K562 (cell line): ENCODE measurements around the gene FRYL. TPM values are rescaled to one million over a fixed set of nuclear protein-coding genes. Genes with fewer than 3 reads are reported as not detected.
A peak's percentile ranks its signal among the peaks of the same experiment; 100 is the strongest.

Experiments used
- ATAC-seq: fragments of 200-7000 bp; cut with Tn5 transposase; 3 replicates; pipeline ENCODE4 v1.9.1; 2020; ENCODE audit warnings: moderate library complexity
- BruUV-seq: library from RNA; stranded (reverse); fragments of 400-500 nt; replicated peaks from 2 replicates; lab custom pipeline; 2021; lab: Mats Ljungman, UMichigan
- CTCF ChIA-PET: fragments of 300-600 bp; formaldehyde crosslinking; extraction: SDS; loops from one replicate; lab custom pipeline; 2021; ENCODE audit warnings: low intra/inter-chr PET ratio; lab: Yijun Ruan, JAX
- POLR2A ChIA-PET: fragments of 300-600, 350-650 bp; sonication (Branson Sonifier 250); formaldehyde crosslinking; extraction: SDS; loops from one replicate; lab custom pipeline; 2021; ENCODE audit warnings: antibody characterized with exemption, inconsistent platforms; lab: Yijun Ruan, JAX
- DNase-seq, 4 experiments: peaks; one replicate each; pipeline versions ENCODE4 v3.0.0 to v3.0.0-alpha.2; 2011 to 2018; ENCODE audit warnings: low spot score in 3 of 4, mixed read lengths in 3 of 4; ENCODE audit errors: extremely low read depth in 1 of 4
- FAIRE-seq: peaks from 2 replicates; lab custom pipeline; 2011; peaks lifted over from hg19 to GRCh38; lab: Jason Lieb, UNC
- H2AFZ ChIP-seq: 2 replicates; pipeline ENCODE4 v1.6.0; 2011; ENCODE audit warnings: low read depth, low read length, control low read depth, inconsistent platforms
- H3K27ac ChIP-seq: fragments of 200-600 bp; 3 replicates; pipeline ENCODE4 v1.8.0; 2011; ENCODE audit warnings: low read depth, mild to moderate bottlenecking, control low read depth, inconsistent platforms, low read length, moderate library complexity, mixed read lengths; ENCODE audit errors: extremely low read depth
- H3K27me3 ChIP-seq, 2 experiments: fragments of 300-600 bp in 1 of 2; 2 replicates in 1 of 2; 3 replicates in 1 of 2; pipeline versions ENCODE4 v1.6.0 to v1.8.0; 2011; ENCODE audit warnings: inconsistent platforms in 2 of 2, low read length in 2 of 2, mild to moderate bottlenecking in 1 of 2, mixed read lengths in 1 of 2, moderate library complexity in 1 of 2; ENCODE audit not compliant: control insufficient read depth in 2 of 2, insufficient read depth in 2 of 2
- H3K36me3 ChIP-seq: fragments of 300-600 bp; 3 replicates; pipeline ENCODE4 v1.8.0; 2011; ENCODE audit warnings: mild to moderate bottlenecking, low read length, inconsistent platforms; ENCODE audit not compliant: control insufficient read depth, insufficient read depth
- H3K4me1 ChIP-seq, 2 experiments: fragments of 200-600 bp in 1 of 2; replicated peaks in 1 of 2; 2 replicates in 1 of 2; 3 replicates in 1 of 2; pipeline versions ENCODE4 v1.5.1 to v1.8.0; 2011; ENCODE audit warnings: inconsistent platforms in 2 of 2, low read length in 2 of 2, mild to moderate bottlenecking in 1 of 2, mixed read lengths in 1 of 2, moderate library complexity in 1 of 2; ENCODE audit not compliant: control insufficient read depth in 2 of 2, insufficient read depth in 2 of 2
- H3K4me2 ChIP-seq: 2 replicates; pipeline ENCODE4 v1.6.1; 2011; ENCODE audit warnings: low read length, control low read depth, inconsistent platforms, mixed read lengths; ENCODE audit not compliant: insufficient read depth
- H3K4me3 ChIP-seq: fragments of 200-600 bp; sonication (generic), shearing (Covaris generic); 2 replicates; pipeline ENCODE4 v1.5.1; 2016; ENCODE audit warnings: control low read depth, inconsistent platforms
- H3K79me2 ChIP-seq: fragments of 200-600 bp; 3 replicates; pipeline ENCODE4 v1.8.0; 2011; ENCODE audit warnings: low read length, inconsistent platforms; ENCODE audit not compliant: control insufficient read depth, insufficient read depth
- H3K9ac ChIP-seq, 2 experiments: 2 replicates each; pipeline versions ENCODE4 v1.6.0 to v1.6.1; 2011; ENCODE audit warnings: low read depth in 2 of 2, low read length in 2 of 2, control low read depth in 1 of 2, inconsistent platforms in 1 of 2, mild to moderate bottlenecking in 1 of 2, mixed read lengths in 1 of 2; ENCODE audit not compliant: insufficient read depth in 1 of 2
- H3K9me1 ChIP-seq: one replicate; pipeline ENCODE4 v1.6.0; 2011; ENCODE audit warnings: inconsistent platforms, mild to moderate bottlenecking, low read length, moderate library complexity; ENCODE audit not compliant: control insufficient read depth, insufficient read depth
- H3K9me3 ChIP-seq: replicated peaks from 2 replicates; pipeline ENCODE4 v1.5.1; 2011; ENCODE audit warnings: low read depth, low read length, inconsistent platforms; ENCODE audit not compliant: control insufficient read depth, insufficient read depth
- H4K20me1 ChIP-seq: replicated peaks from 2 replicates; pipeline ENCODE4 v1.6.1; 2011; ENCODE audit warnings: low read length, inconsistent platforms, mixed read lengths; ENCODE audit not compliant: control insufficient read depth, insufficient read depth
- MEIS2 ChIP-seq: fragments of 450-650 bp; IDR thresholded peaks from 2 replicates; pipeline ENCODE4 v1.6.1; 2014; ENCODE audit warnings: mild to moderate bottlenecking; ENCODE audit not compliant: partially characterized antibody
- NFIC ChIP-seq: fragments of 450-650 bp; IDR thresholded peaks from 2 replicates; pipeline ENCODE4 v1.6.1; 2017; ENCODE audit warnings: mild to moderate bottlenecking, inconsistent platforms
- WGBS: fragments of 100-300 bp; shearing (Covaris generic); methylation state at CpG from one replicate; pipeline ENCODE4 v1.1.6; 2016; ENCODE audit warnings: low coverage, mixed read lengths; ENCODE audit not compliant: insufficient coverage; ENCODE audit errors: missing lambda C conversion rate; 5-methylcytosine and 5-hydroxymethylcytosine counted together
- in situ Hi-C: fragments of 300-500 bp; cut with MboI; formaldehyde crosslinking; loops from 4 replicates; pipeline ENCODE4 v1.15.0; 2018; ENCODE audit warnings: inconsistent platforms, mixed read lengths
- intact Hi-C: fragments of 100-400 bp; cut with micrococcal nuclease; formaldehyde crosslinking; loops from 2 replicates; pipeline ENCODE4 v1.14.2; 2022
- polyA plus RNA-seq, 8 experiments: library from polyadenylated mRNA; depleted of rRNA in 4 of 8; stranded (reverse) in 5 of 8; unstranded in 3 of 8; fragments of >200 nt; fragmentation: Nextera tagmentation in 2 of 8; fragmentation: Illumina TruSeq in 1 of 8; extraction: Ambion mirVana in 2 of 8; extraction: Trizol in 1 of 8; gene quantifications; 2 replicates each; pipeline versions ENCODE4 v1.2.1 to v1.2.3, GENCODE V29; 2011 to 2014; ENCODE audit warnings: inconsistent platforms in 1 of 8, missing spikeins in 1 of 8
- total RNA-seq, 7 experiments: library from RNA; depleted of rRNA in 6 of 7; stranded (reverse); fragments of >200 nt in 6 of 7; fragmentation: Illumina TruSeq in 2 of 7; extraction: Trizol in 2 of 7; gene quantifications; 2 replicates each; pipeline versions ENCODE4 v1.2.1 to v1.2.3, GENCODE V29; 2011 to 2021; ENCODE audit warnings: low replicate concordance in 1 of 7
- TF ChIP-seq, protein P1 (sequence below), 2 experiments: IDR thresholded peaks in 1 of 2; conservative IDR thresholded peaks in 1 of 2; 2 replicates each; pipeline ENCODE4 v1.6.1; 2016; ENCODE audit warnings: low read depth in 2 of 2, mild to moderate bottlenecking in 1 of 2, missing compliant biosample characterization in 1 of 2, missing genetic modification characterization in 1 of 2, moderate library complexity in 1 of 2
- TF ChIP-seq, protein P2 (sequence below): fragments of 250-450 bp; sonication (Bioruptor Pico); IDR thresholded peaks from 2 replicates; pipeline ENCODE4 v1.4.0; 2020

Gene FRYL
- total and polyA plus RNA-seq, 9 of the 15 experiments (the other 6 are each of a cell fraction or from before 2014, with no cell fraction given) = 7.2 to 34.9 (median 15.9) TPM

GRCh38 chr4:48462363-48462762 lies 317.7 kb downstream of the FRYL start:
- in situ Hi-C loops = no loop called here
- Histone ChIP-seq H3K4me3 (no peak overlapping the region), H3K9me1 (no peaks in the 10 kb centered on the region), H3K36me3 (no peaks in the 10 kb centered on the region), H2AFZ (no peak overlapping the region), H3K27me3 (no peaks in the 10 kb centered on the region), H3K4me1 (no peaks in the 10 kb centered on the region), H4K20me1 (no peaks in the 10 kb centered on the region), H3K9me3 (no peaks in the 10 kb centered on the region), H3K9ac (no peak overlapping the region), H3K27ac (no peak overlapping the region)
- intact Hi-C loops = no loop called here
- no peak for ATAC-seq
- ChIA-PET POLR2A (interaction anchor here (1.1 to 1.3 kb wide), 2 partner anchors 9 to 36 kb away, joined by 3 to 4 read pairs; no protein-coding TSS in a partner anchor), CTCF (interaction anchor here (0.6 kb wide), 1 partner anchor 26 kb away, joined by 3 read pairs; no protein-coding TSS in a partner anchor)
- TF ChIP-seq, protein P1, sequence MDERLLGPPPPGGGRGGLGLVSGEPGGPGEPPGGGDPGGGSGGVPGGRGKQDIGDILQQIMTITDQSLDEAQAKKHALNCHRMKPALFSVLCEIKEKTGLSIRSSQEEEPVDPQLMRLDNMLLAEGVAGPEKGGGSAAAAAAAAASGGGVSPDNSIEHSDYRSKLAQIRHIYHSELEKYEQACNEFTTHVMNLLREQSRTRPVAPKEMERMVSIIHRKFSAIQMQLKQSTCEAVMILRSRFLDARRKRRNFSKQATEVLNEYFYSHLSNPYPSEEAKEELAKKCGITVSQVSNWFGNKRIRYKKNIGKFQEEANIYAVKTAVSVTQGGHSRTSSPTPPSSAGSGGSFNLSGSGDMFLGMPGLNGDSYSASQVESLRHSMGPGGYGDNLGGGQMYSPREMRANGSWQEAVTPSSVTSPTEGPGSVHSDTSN (CRISPR knock-in tag; IDR thresholded peaks at IDR 0.05; ENCODE audit: low read depth) = no peak
- TF ChIP-seq, protein P1 (tag; conservative IDR thresholded peaks at IDR 0.05; ENCODE audit: low read depth) = peak; percentile 55
- TF ChIP-seq NFIC (peak; percentile 25; the same call in 1 of the 2 replicates), MEIS2 (peak; percentile 50)
- TF ChIP-seq, protein P2, sequence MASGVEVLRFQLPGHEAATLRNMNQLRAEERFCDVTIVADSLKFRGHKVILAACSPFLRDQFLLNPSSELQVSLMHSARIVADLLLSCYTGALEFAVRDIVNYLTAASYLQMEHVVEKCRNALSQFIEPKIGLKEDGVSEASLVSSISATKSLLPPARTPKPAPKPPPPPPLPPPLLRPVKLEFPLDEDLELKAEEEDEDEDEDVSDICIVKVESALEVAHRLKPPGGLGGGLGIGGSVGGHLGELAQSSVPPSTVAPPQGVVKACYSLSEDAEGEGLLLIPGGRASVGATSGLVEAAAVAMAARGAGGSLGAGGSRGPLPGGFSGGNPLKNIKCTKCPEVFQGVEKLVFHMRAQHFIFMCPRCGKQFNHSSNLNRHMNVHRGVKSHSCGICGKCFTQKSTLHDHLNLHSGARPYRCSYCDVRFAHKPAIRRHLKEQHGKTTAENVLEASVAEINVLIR (CRISPR knock-in tag) = no peak
- TF ChIP-seq, all 486 proteins: peak for 3
- H3K79me2 ChIP-seq = no peaks in the 10 kb centered on the region
- no TSS peak for BruUV-seq
- WGBS = 11% methylated on average over 5 of the region's 5 CpGs
- DNase-seq = no peak
- FAIRE-seq = no peak
- no peak overlapping the region for H3K4me2 ChIP-seq
